ENCODE data around the gene IFNA2.
"Not testable (repeated sequence)": the region's sequence is repeated elsewhere in the genome, so short reads cannot be mapped to it uniquely, and the experiment has no call there.

The IFNA2 gene

DNA sequence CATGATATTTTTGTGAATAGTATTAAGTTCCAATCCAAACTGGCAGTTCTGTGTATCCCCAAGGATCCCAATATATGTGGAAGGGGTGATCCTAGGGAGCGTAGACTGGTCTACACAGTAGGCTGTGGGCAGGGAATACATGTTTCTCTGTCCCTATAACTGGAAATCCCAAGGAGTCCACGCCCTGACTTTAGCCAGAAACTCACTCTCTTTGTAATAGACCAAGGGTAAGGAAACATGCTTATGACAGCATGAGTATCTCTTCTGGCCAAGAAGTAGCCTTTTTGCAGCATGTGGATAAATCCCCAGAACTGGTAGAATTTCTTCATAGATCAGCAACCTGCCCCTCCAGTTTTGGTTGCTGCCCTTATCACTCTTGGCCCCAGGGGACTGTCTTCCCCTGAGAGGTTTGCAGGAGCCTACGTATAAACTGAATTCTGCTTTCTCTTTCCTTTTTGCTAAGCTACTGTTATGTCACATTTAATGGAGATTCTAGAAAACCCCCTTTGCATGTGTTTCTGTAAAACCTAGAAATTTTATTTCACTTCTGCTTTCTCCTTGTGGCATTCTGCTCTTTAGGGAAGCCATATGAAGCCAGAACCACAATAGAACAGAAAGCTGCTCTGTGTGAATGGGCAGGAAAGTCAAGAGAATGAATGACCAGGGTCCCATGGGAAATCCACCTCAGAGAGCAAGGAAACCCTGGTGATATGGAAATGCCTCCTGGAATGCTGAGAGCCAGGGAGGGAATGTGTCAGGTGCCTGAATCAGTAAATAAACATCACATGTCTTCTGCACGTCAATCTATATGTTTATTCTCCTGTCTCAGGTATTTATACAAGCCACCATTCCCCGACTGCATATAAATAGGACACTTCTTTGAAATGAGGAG, 3.5 kb downstream of the IFNA2 start:
- no peak for DNase-seq

DNA sequence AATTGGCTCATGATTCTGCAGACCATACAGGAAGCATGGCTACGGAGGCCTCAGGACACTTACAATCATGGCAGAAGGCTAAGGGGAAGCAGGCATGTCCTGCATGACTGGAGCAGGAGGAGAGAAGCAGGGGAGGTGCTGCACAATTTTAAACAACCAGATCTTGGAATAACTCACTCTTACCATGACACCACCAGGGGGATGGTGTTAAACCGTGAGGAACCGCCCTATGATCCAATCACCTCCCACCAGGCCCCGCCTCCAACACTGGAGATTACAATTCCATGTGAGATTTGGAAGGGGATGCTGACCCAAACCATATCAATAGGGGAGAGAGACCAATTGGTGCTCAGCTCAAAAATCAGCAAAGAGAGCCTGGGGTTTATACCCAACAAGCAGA, 13.7 kb downstream of the IFNA2 start:
- DNase-seq = not testable (repeated sequence)

DNA sequence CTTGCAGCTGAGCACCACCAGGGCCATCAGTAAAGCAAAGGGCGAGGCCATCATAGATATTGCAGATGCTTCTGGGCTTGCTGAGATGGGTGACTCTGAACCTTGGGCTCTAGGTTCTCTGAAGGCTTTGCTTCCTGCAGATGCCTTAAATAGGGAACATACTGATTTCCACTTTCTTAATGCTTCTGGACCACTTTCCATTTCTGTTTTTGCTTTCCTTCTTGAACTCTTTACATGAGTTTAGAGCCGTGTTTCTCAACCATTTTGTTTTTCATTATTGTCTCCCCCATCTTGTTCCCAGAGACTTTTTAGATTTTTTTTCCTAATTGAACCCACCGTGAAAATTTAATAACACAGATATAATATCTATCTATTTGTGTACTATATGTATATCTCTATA, 17.2 kb downstream of the IFNA2 start, which contains the start of gene IFNA13:
IFNA13 (minus strand) TSS at position 101 of the 400 bp plus-strand sequence; CDS start at position 54, 47 bp downstream.
- no peak for DNase-seq

DNA sequence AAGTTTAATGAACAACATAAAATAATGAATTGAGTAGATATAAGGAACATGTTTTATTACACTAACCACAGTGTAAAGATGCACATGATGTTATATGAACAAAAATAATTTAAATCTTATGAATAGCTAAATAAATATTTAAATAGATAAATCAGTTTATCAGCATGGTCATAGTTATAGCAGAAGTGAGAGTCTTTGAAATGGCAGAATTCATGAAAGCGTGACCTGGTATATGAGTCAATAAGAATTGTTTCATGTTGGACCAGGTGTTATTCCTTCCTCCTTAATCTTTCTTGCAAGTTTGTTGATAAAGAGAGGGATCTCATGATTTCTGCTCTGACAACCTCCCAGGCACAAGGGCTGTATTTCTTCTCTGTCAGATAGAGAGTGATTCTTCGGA, 18.0 kb downstream of the IFNA2 start:
- DNase-seq = not testable (repeated sequence)

DNA sequence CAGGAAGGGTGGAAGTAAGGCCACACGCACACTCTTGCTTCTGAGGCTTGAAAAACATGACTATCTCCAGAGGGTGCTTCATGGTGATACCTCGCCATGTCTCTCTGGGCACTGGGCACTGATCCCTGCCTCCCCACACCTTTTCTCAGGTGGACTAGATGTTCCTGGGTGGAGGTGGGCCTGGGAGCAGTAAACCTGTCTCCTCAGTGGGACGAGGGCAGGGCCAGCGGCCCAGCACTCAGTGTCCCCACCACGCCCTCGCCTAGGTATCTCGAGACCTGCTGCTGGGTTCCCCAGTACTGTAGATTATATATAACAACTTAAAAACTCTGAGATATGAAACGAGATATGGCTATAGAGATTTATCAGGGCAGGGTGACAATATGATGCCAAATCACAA, 22.9 kb downstream of the IFNA2 start:
- DNase-seq = no peak

DNA sequence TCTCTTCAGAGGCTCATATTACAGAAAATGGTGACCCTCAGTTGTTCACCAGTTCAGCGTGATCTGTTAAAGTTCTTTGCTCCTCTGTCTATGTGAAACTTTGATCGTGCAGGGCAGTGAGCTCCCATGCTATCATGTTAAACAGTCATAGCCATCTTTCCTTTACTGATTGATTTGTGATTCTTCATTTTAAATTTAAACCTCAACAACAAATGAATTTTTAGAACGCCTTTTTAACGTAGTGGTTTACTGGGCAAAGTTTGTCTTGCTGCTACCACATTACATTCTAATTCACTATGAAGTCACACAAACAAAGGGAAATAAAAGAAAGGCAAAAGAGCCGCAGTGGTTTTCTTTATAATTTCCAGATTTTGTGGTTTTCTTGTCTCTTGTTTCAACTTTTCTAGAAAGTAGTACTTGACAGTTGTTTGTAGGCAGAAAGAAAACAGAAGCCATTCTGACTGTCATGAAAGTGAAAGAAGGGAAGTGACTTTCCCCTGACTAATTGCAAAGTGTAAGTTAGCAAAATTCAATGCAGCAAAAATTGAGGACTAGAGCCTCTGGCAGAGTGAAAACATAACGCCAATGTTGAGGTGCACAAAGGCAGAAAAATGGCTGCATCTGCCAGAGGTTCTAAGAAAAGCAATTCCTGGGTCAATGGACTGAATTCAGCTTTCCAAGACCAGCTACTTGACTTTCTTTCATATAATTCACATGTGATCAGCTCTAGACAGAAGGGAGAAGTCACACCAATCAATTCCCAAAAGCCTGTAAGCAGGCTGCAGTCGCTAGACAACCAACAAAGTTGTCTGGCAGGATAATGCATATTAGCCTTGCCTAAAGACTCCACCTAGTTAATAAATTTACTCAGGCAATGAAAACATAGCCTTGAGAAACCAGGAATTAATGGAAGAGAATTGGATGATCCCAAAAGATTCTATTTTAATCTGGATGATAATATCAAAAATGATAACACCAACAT, 27.4 kb downstream of the IFNA2 start:
- peak; percentile 0 for DNase-seq

DNA sequence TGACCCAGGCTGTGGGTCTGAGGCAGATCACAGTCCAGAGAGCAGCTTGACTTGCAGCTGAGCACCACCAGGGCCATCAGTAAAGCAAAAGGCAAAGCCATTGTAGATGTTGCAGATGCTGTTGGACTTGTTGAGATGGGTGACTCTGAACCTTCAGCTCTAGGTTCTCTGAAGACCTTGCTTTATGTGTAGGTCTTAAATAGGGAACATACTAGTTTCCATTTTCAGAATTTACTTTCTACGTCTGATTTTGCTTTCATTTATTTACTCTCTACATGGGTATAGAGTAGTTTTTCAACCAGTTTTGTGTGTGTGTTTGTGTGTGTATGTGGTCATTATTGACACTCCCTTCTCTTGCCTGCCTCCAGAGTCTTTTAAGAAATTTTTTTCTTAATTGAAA, 34.4 kb downstream of the IFNA2 start, which contains the start of gene IFNA6:
IFNA6 (minus strand) TSS at position 101 of the 400 bp plus-strand sequence; CDS start at position 101, 0 bp downstream.
- no peak for DNase-seq

DNA sequence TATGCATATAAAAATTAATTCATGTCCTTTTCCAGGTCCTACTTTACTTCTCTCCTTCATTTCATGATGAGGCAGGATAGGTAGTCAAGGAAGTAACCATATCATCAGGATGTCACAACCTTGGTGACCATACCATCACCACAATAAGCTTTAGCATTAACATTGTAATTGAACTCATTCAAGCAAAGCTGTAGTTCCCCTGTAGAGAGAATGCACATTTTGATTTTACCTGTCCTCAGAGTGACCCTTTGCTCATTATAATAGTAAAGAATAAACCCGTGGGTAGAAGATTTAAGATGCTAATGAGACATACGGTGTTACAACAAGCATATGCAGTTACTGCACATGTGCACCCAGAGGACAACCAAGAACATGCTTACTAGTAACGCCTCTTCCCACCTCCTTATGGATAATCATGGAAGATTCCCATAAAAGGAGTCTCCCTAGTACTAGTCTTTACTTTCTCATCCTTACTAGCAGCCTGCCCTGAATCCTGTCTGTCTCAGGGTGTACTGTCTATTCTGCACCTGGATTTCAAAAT, 36.7 kb downstream of the IFNA2 start:
- DNase-seq = no peak

DNA sequence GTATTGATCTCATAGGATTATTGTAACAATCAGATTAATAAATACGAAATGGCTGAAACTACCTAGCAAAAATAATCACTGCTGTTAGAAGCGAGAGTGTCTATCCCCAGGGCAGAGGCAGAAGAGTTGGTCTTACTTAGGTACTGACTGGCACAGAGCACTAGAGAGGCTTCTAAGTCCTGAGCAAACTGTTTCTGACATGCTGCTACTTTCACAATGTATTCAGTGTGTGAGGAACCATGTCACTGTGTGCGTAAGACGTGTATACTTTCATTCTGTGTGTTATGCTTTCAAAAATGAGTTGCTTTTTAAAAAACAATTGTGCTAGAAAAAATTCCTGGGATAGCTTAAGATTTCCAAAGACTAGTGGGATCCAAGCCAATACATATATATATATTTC, 44.5 kb downstream of the IFNA2 start:
- no peak for DNase-seq

DNA sequence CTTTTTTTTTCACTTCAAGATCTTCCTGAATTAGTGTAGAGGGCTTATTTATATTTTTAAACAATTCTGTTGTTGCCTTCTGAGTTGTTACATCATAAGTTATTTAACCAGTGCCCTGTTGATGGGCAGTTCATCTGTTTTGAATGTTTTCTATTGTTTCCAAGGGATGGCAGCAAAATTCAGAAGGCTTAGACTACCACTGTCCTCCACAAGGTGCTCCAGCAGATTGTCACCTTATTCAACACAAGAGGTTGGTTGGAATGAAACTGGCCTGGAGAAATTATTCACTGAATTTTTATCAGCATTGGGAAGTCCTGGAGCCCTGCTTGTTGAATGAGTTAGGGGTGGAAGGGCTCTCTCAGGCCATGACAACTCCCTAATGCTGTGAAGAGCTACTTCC, 48.7 kb downstream of the IFNA2 start:
- no peak for DNase-seq

DNA sequence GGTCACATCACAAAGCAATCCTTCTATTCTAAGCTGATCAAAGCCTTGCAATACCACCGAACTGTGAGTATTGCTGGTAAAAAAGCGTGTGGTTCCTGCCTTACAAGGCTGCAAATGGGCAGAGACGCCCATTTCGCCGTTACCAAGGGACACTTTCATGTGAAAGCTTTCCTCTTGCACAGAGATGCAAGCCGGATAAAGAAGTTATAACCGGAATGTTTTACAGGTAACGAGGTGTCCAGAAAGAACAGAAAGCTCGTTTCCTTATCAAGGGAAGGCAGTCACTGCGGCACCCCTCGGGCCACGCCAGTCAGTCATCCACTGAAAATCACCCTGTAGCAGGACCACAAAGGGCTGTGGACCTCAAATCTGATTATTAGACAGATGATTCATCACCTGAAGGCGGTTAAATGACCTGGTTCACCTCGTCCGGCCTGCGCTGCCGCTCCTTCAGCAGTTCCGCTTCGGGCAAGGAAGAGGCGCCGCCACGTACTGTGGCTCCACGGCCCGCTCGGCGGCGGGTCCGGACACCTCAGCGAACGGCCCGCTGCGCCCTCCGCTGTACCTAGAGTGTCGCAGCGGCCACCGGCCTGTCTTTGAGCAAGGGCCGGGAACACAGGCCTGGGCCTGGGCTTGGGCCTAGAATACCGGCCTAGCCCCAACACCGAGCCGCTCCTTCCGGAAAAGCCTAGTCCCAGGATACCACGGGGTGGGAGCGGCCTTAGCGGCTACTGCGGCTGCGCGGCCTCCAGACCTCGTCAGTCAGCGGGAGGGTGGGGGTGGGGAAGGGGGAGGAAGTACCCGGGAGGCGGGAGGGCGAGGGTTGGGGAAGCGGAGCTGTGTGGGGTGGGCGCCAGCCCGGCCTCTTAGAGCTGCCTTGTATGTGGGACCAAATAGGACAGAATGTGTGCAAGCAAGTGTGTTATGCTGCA, 50.2 kb downstream of the IFNA2 start, which contains the start of gene KLHL9:
KLHL9 (minus strand) TSS at position 704 of the 932 bp plus-strand sequence; CDS start at position 159, 545 bp downstream.
- peak; percentile 87 for DNase-seq
